ENCODE measurements around the gene BMP8A. TPM values are rescaled to one million over a fixed set of nuclear protein-coding genes. Genes with fewer than 3 reads are reported as not detected.
"Not testable (repeated sequence)": the region's sequence is repeated elsewhere in the genome, so short reads cannot be mapped to it uniquely, and the experiment has no call there.

The BMP8A gene
- total RNA-seq, 2 experiments from 2014 or later: 0.22 to 0.36 TPM

GRCh38 chr1:39500862-39501389, 9.5 kb downstream of the BMP8A start:
- H3K27ac Mint-ChIP-seq: no peak overlapping the region
- ChIA-PET POLR2A (interaction anchor here (1.6 kb wide), 1 partner anchor 19 kb away, joined by 3 read pairs; no protein-coding TSS in a partner anchor), CTCF (no interaction called here)
- peaks cover 6% of the 10 kb centered on the region for H3K27me3 Mint-ChIP-seq
- no peaks in the 10 kb centered on the region for H3K4me1 Mint-ChIP-seq (ENCODE audit: low read depth)
- no peaks in the 10 kb centered on the region for H3K36me3 Mint-ChIP-seq (ENCODE audit: low read depth)
- H3K4me3 Mint-ChIP-seq: no peak overlapping the region
- TF ChIP-seq CTCF (IDR thresholded peaks at IDR 0.05): no peak
- ATAC-seq (no peak), DNase-seq (no peak)
- intact Hi-C loops (cut with micrococcal nuclease): no loop called here
- H3K9me3 Mint-ChIP-seq: no peaks in the 10 kb centered on the region

- no peaks in the 10 kb centered on the region for H3K36me3 Mint-ChIP-seq (ENCODE audit: low read depth)
Observed at GRCh38 chr1:39501666-39502065, 10.2 kb downstream of the BMP8A start.

DNA sequence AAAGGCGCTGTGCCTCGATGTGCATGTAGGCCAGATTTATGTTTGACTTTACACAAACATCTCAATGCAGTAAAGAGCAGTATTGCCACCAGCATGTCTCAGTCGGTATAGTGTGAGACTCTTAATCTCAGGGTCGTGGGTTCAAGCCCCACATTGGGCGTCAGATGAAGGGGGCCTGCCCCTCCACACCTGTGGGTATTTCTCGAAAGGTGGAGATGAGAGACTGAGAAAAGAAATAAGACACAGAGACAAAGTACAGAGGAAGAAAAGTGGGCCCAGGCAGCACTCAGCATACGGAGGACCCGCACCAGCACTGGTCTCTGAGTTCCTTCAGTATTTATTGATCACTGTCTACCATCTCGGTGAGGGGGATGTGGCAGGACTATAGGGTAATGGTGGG, 13.0 kb downstream of the BMP8A start:
- CTCF ChIA-PET: not testable (repeated sequence)

More at GRCh38 chr1:39501666-39502065, 10.2 kb downstream of the BMP8A start:
- no peak overlapping the region for H3K4me3 Mint-ChIP-seq
- intact Hi-C loops (cut with micrococcal nuclease): no loop called here
- no peaks in the 10 kb centered on the region for H3K4me1 Mint-ChIP-seq (ENCODE audit: low read depth)
- DNase-seq (no peak), ATAC-seq (no peak)
- ChIA-PET POLR2A (interaction anchor here (1.6 kb wide), 1 partner anchor 20 kb away, joined by 3 read pairs; no protein-coding TSS in a partner anchor), CTCF (no interaction called here)
- no peak for TF ChIP-seq CTCF (IDR thresholded peaks at IDR 0.05)
- H3K27me3 Mint-ChIP-seq: peaks cover 3% of the 10 kb centered on the region
- no peak overlapping the region for H3K27ac Mint-ChIP-seq
- H3K9me3 Mint-ChIP-seq: no peaks in the 10 kb centered on the region

GRCh38 chr1:39505289-39505688, 13.9 kb downstream of the BMP8A start:
- ChIA-PET CTCF (interaction anchor here (1.6 kb wide), 1 partner anchor 94 kb away, joined by 3 read pairs; no protein-coding TSS in a partner anchor), POLR2A (no interaction called here)
- TF ChIP-seq CTCF (IDR thresholded peaks at IDR 0.05): no peak
- no peaks in the 10 kb centered on the region for H3K36me3 Mint-ChIP-seq (ENCODE audit: low read depth)
- ATAC-seq (no peak), DNase-seq (no peak)
- no peaks in the 10 kb centered on the region for H3K9me3 Mint-ChIP-seq
- H3K4me3 Mint-ChIP-seq: no peak overlapping the region
- H3K27me3 Mint-ChIP-seq: peaks cover 3% of the 10 kb centered on the region
- intact Hi-C loops (cut with micrococcal nuclease): no loop called here
- H3K27ac Mint-ChIP-seq: no peak overlapping the region
- peaks cover 10% of the 10 kb centered on the region for H3K4me1 Mint-ChIP-seq (ENCODE audit: low read depth)

More for the DNA sequence above, 13.0 kb downstream of the BMP8A start:
- H3K4me3 Mint-ChIP-seq; H3K4me1 Mint-ChIP-seq (ENCODE audit: low read depth); DNase-seq; H3K27ac Mint-ChIP-seq; H3K36me3 Mint-ChIP-seq (ENCODE audit: low read depth); ATAC-seq; intact Hi-C loops (cut with micrococcal nuclease); H3K9me3 Mint-ChIP-seq; POLR2A ChIA-PET; H3K27me3 Mint-ChIP-seq: not testable (repeated sequence)

DNA sequence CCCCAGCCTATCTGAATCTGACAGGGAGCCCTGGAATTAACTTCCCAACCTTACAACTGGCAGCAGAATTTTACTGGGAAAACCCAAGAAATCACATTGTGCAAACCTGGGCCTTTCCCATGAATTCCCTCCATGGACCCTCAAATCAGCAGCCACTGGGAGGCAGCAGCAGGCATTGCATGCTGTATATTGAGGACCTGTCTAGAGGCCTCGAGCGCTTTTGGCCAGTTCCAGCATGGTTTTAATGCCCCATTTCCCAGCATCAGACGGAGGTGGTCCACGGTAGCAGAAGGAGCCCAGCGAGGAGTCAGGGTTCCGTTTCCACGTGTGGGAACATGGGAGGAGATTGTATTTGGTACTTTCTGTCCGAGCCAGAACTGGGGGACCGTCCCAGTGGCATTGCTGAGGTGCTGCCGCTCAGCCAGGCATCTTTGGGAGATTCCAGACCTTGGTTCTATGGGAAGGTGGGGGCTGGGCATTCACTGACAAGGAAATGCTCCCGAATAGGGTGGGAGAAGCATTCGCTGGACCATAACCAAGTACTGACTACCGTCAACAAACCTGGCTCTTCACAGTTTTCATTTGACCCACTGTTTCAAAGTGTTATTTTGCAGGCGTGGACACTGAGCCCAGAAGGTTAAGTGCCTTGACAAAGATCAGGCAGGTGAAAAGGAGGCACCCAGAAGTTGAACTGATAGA, 15.9 kb downstream of the BMP8A start:
- intact Hi-C loops (cut with micrococcal nuclease): no loop called here
- no peaks in the 10 kb centered on the region for H3K36me3 Mint-ChIP-seq (ENCODE audit: low read depth)
- ChIA-PET POLR2A (no interaction called here), CTCF (interaction anchor here (1.2 kb wide), 1 partner anchor 38 kb away, joined by 3 read pairs; no protein-coding TSS in a partner anchor)
- peaks cover 3% of the 10 kb centered on the region for H3K27me3 Mint-ChIP-seq
- ATAC-seq (no peak), DNase-seq (no peak)
- peaks cover 10% of the 10 kb centered on the region for H3K4me1 Mint-ChIP-seq (ENCODE audit: low read depth)
- TF ChIP-seq CTCF (IDR thresholded peaks at IDR 0.05): no peak
- H3K4me3 Mint-ChIP-seq: no peak overlapping the region
- H3K27ac Mint-ChIP-seq: no peak overlapping the region
- H3K9me3 Mint-ChIP-seq: no peaks in the 10 kb centered on the region

Measured in activated CD8-positive, alpha-beta T cell treated with anti-CD3 and anti-CD28 coated beads for 36 hours (primary cell).